ENCODE data around the gene SOBP.

DNA sequence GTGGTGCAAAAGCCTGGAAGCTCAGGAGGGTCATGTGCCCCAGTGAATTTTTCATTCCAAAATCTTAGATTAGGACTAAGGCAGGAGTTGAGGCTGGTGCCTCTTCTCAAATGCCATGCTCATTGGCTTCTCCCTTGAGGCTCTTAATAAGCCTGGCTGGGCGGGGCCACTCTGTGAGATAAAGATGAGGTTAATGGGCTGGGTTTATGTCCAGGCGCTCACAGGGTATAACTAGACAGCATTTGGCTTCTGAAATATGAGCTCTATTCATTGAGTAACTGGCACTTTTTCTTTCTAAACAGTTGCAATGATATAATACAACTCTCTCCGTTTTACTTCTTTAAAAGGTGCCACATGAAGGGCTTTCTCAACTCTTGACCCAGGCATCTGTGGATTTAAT is 177.9 kb downstream of the SOBP start:
- no peak for TF ChIP-seq CTCF (IDR thresholded peaks at IDR 0.05)
- no peak for TF ChIP-seq POLR2A (IDR thresholded peaks at IDR 0.05)

All from esophagus squamous epithelium (tissue), 4 donors.